ENCODE data around the gene FAM120B.
"Not testable (repeated sequence)": the region's sequence is repeated elsewhere in the genome, so short reads cannot be mapped to it uniquely, and the experiment has no call there.

- TF ChIP-seq CTCF (IDR thresholded peaks at IDR 0.05; ENCODE audit: borderline replicate concordance, extremely low read depth, low read length, poor library complexity, severe bottlenecking); EZH2 (IDR thresholded peaks at IDR 0.05; ENCODE audit: borderline replicate concordance, low read depth, low read length, severe bottlenecking): not testable (repeated sequence)
Observed at GRCh38 chr6:170351456-170351855, 44.9 kb downstream of the FAM120B start.
